NCI-H187 (cell line): ENCODE results near the gene PPP1R37.

Experiments
- DNase-seq, 2 experiments: peaks; one replicate each; lab custom pipeline; 2025; lab: John Stamatoyannopoulos, UW

PPP1R37 gene

GRCh38 chr19:45071545-45071938 is 21.4 kb upstream of the PPP1R37 start:
- no peak for DNase-seq

GRCh38 chr19:45071969-45072790 is 20.8 kb upstream of the PPP1R37 start:
- no peak for DNase-seq

GRCh38 chr19:45074744-45075300 is 18.2 kb upstream of the PPP1R37 start:
- DNase-seq = no peak

GRCh38 chr19:45075301-45076028 is 17.5 kb upstream of the PPP1R37 start:
- DNase-seq = peak in 1 of 2 experiments; percentile 45

- peak; percentile 67 to 78 for DNase-seq
These were observed 16.7 kb upstream of the PPP1R37 start, which contains the start of gene ZNF296 for GRCh38 chr19:45076029-45076850. Gene ZNF296 (minus strand): TSS chr19:45076478. CDS start chr19:45076373, 105 bp downstream.

- DNase-seq = peak; percentile 34 to 43
These were observed 15.9 kb upstream of the PPP1R37 start for GRCh38 chr19:45076851-45077730.

GRCh38 chr19:45078390-45079062 is 14.5 kb upstream of the PPP1R37 start:
- DNase-seq = no peak

- peak; percentile 40 to 50 for DNase-seq
These were observed 13.7 kb upstream of the PPP1R37 start, which contains the start of gene GEMIN7 for GRCh38 chr19:45079063-45079910. Gene GEMIN7 (plus strand): TSS chr19:45079260. CDS start chr19:45090115, 10,855 bp downstream.

GRCh38 chr19:45079911-45080370 is 13.0 kb upstream of the PPP1R37 start:
- DNase-seq = no peak

GRCh38 chr19:45082170-45082569 is 10.8 kb upstream of the PPP1R37 start:
- DNase-seq = no peak

GRCh38 chr19:45086480-45086879 is 6.5 kb upstream of the PPP1R37 start:
- DNase-seq = no peak

GRCh38 chr19:45087531-45087930 is 5.4 kb upstream of the PPP1R37 start:
- DNase-seq = no peak

GRCh38 chr19:45090034-45090433 is 2.9 kb upstream of the PPP1R37 start:
- DNase-seq = no peak

- no peak for DNase-seq
These were observed 2.4 kb upstream of the PPP1R37 start for GRCh38 chr19:45090606-45091005.

GRCh38 chr19:45091031-45091923 is 1.7 kb upstream of the PPP1R37 start:
- peak; percentile 98 to 99 for DNase-seq

GRCh38 chr19:45094137-45094536 is 1.2 kb downstream of the PPP1R37 start:
- DNase-seq = no peak

GRCh38 chr19:45094707-45095106 is 1.7 kb downstream of the PPP1R37 start:
- DNase-seq = no peak
